Measurements from ENCODE around the gene SCUBE3. TPM values are rescaled to one million over a fixed set of nuclear protein-coding genes. Genes with fewer than 3 reads are reported as not detected.

Gene SCUBE3
- total RNA-seq, 2 experiments from 2014 or later = not detected

DNA sequence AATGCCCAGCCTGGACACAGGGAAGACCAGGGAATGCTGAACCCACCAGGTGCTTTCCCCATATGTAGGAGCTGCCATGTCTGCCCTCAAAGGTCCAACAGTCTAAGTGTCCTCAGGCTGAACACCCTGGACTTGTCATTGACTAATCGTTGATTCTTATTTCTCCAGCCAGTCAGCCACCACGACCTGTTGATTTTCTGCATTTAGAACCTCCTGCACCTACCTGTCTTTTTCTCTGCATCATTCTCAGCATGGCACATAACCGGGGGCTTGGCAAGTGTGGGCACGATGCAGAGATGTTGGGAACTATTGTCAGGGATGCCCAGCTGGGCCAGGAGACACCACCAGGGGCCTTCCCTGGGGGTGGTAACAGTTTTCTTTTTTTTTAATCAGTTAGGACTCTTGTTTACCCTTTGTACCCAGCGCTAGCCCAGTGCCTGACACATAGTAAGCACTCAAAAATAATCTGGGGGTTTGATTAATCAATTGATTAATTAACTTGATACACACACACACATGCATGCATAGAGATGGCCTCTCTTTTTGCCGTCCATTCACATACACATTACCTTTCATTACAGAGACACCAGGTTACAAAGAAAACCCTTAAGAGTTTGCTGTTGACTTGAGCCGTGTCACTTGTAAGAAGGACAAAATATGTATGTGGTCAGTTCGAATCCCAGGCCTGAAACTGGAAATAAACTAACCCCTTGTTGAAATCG lies 29.0 kb upstream of the SCUBE3 start:
- H3K4me1 Mint-ChIP-seq (ENCODE audit: low read depth) = no peaks in the 10 kb centered on the region
- POLR2A ChIA-PET = no interaction called here
- H3K27ac Mint-ChIP-seq = no peak overlapping the region

DNA sequence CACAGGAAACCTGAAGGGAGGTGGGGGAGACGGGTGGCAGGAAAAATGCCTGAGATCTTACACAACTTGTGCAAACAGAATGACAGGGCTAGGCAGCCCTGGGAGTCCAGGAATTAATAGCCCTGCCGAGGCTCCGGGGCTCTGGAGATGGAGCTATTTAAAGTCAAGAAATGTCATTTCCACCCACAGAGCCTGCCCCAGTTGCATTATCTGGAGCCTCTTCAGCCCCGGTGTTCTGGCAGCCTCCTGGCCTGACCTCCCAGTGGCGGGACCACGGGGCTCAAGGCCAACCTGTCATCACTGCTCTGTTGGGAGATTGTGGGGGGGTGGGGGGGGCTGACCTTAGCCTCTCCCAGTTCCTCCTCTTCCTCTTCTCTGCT lies 28.5 kb upstream of the SCUBE3 start:
- Histone ChIP-seq H3K36me3 (ENCODE audit: insufficient read depth, low read length) (no peaks in the 10 kb centered on the region), H3K27ac (ENCODE audit: low read depth in 1 of 2, low read length in 2 of 2) (no peak overlapping the region), H3K9me3 (ENCODE audit: control insufficient read depth in 1 of 2, insufficient read depth in 1 of 2, low read length in 2 of 2) (no peaks in the 10 kb centered on the region), H3K27me3 (ENCODE audit: control insufficient read depth in 1 of 2, insufficient read depth in 2 of 2, low read length in 2 of 2) (peaks cover 5 to 12% of the 10 kb centered on the region in 2 experiments), H3K4me3 (ENCODE audit: low read length) (no peak overlapping the region), H3K4me1 (ENCODE audit: insufficient read depth, low read length) (no peaks in the 10 kb centered on the region)
- ATAC-seq (ENCODE audit: poor library complexity) (no peak), DNase-seq (no peak)
- Mint-ChIP-seq H3K27ac (no peak overlapping the region), H3K4me1 (ENCODE audit: low read depth) (no peaks in the 10 kb centered on the region), H3K9me3 (no peaks in the 10 kb centered on the region), H3K36me3 (ENCODE audit: low read depth) (no peaks in the 10 kb centered on the region), H3K27me3 (peaks cover 39% of the 10 kb centered on the region), H3K4me3 (no peak overlapping the region)
- TF ChIP-seq, protein P1, sequence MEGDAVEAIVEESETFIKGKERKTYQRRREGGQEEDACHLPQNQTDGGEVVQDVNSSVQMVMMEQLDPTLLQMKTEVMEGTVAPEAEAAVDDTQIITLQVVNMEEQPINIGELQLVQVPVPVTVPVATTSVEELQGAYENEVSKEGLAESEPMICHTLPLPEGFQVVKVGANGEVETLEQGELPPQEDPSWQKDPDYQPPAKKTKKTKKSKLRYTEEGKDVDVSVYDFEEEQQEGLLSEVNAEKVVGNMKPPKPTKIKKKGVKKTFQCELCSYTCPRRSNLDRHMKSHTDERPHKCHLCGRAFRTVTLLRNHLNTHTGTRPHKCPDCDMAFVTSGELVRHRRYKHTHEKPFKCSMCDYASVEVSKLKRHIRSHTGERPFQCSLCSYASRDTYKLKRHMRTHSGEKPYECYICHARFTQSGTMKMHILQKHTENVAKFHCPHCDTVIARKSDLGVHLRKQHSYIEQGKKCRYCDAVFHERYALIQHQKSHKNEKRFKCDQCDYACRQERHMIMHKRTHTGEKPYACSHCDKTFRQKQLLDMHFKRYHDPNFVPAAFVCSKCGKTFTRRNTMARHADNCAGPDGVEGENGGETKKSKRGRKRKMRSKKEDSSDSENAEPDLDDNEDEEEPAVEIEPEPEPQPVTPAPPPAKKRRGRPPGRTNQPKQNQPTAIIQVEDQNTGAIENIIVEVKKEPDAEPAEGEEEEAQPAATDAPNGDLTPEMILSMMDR (IDR thresholded peaks at IDR 0.05) = no peak
- intact Hi-C loops (cut with DNase I, micrococcal nuclease) = no loop called here
- ChIA-PET CTCF (no interaction called here), POLR2A (no interaction called here)

More for the DNA sequence above, 29.0 kb upstream of the SCUBE3 start:
- H3K4me1 ChIP-seq (ENCODE audit: insufficient read depth, low read length) = no peaks in the 10 kb centered on the region
- no peaks in the 10 kb centered on the region for H3K36me3 Mint-ChIP-seq (ENCODE audit: low read depth)
- peaks cover 43% of the 10 kb centered on the region for H3K27me3 Mint-ChIP-seq
- TF ChIP-seq, protein P1 (IDR thresholded peaks at IDR 0.05) = no peak
- ATAC-seq (ENCODE audit: poor library complexity) = no peak
- no peak overlapping the region for H3K4me3 Mint-ChIP-seq
- DNase-seq = no peak
- intact Hi-C loops (cut with DNase I, micrococcal nuclease) = no loop called here
- H3K27ac ChIP-seq (ENCODE audit: low read depth in 1 of 2, low read length in 2 of 2) = no peak overlapping the region
- CTCF ChIA-PET = interaction anchor here (0.9 kb wide), 1 partner anchor 198 kb away, joined by 3 read pairs; no protein-coding TSS in a partner anchor
- no peaks in the 10 kb centered on the region for H3K9me3 ChIP-seq (ENCODE audit: control insufficient read depth in 1 of 2, insufficient read depth in 1 of 2, low read length in 2 of 2)
- H3K36me3 ChIP-seq (ENCODE audit: insufficient read depth, low read length) = no peaks in the 10 kb centered on the region
- no peaks in the 10 kb centered on the region for H3K9me3 Mint-ChIP-seq
- H3K27me3 ChIP-seq (ENCODE audit: control insufficient read depth in 1 of 2, insufficient read depth in 2 of 2, low read length in 2 of 2) = peaks cover 5 to 12% of the 10 kb centered on the region in 2 experiments
- H3K4me3 ChIP-seq (ENCODE audit: low read length) = no peak overlapping the region

DNA sequence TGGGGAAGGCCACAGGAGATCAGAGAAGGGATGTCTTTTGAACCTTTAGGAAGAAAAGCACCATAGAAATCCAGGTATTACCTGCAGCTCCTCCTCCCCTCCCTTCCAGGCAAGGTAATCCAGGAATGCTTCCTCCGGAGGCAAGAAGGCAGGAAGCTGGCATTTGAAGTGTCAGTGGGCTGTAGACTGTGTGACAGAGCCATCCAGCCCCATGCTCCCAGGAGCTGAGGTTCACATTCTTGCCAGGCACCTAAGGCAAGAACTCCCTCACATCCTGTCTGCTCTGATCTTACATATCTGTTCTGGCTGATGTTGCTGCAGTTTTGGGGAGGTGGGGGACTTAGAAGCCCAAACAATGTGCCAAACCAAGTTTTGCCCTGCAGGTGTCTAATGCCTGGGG lies 27.8 kb upstream of the SCUBE3 start:
- POLR2A ChIA-PET = no interaction called here
- H3K27ac Mint-ChIP-seq = no peak overlapping the region
- H3K27me3 Mint-ChIP-seq = peaks cover 36% of the 10 kb centered on the region
- CTCF ChIA-PET = no interaction called here
- Histone ChIP-seq H3K36me3 (ENCODE audit: insufficient read depth, low read length) (no peaks in the 10 kb centered on the region), H3K9me3 (ENCODE audit: control insufficient read depth in 1 of 2, insufficient read depth in 1 of 2, low read length in 2 of 2) (no peaks in the 10 kb centered on the region), H3K27me3 (ENCODE audit: control insufficient read depth in 1 of 2, insufficient read depth in 2 of 2, low read length in 2 of 2) (peaks cover 5 to 12% of the 10 kb centered on the region in 2 experiments), H3K27ac (ENCODE audit: low read depth in 1 of 2, low read length in 2 of 2) (no peak overlapping the region), H3K4me1 (ENCODE audit: insufficient read depth, low read length) (no peaks in the 10 kb centered on the region), H3K4me3 (ENCODE audit: low read length) (no peak overlapping the region)
- H3K9me3 Mint-ChIP-seq = no peaks in the 10 kb centered on the region
- ATAC-seq (ENCODE audit: poor library complexity) = no peak
- H3K36me3 Mint-ChIP-seq (ENCODE audit: low read depth) = no peaks in the 10 kb centered on the region
- H3K4me1 Mint-ChIP-seq (ENCODE audit: low read depth) = no peaks in the 10 kb centered on the region
- intact Hi-C loops (cut with DNase I, micrococcal nuclease) = no loop called here
- DNase-seq = no peak
- H3K4me3 Mint-ChIP-seq = no peak overlapping the region
- TF ChIP-seq, protein P1 (IDR thresholded peaks at IDR 0.05) = no peak

Data from CD4-positive, alpha-beta T cell (primary cell).